ENCODE data around the gene CZIB.
"Not testable (repeated sequence)": the region's sequence is repeated elsewhere in the genome, so short reads cannot be mapped to it uniquely, and the experiment has no call there.

CZIB gene

GRCh38 chr1:53238197-53239155 is 18.0 kb upstream of the CZIB start, which contains the start of gene MAGOH:
TSS of gene MAGOH (minus strand) at chr1:53238518. CDS start at chr1:53238448, 70 bp downstream.
- DNase-seq = peak; percentile 94

DNA sequence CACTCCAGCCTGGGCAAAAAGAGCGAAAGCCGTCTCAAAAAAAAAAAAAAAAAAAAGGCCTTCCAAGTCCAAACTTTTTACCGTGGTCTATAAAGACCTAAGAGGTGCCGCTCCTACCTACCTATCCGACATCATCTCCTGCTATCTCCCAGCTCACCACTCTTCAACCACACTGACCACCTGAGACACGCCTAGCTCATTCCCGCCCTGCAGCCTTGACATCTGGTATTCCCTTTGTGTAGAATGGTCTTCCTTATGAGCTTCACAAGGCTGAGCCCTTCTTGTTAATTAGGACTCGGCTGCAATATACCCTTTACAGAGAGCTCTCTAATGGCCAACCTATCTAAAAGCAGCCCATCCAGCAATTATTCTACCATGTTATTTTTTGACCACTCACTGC is 17.2 kb upstream of the CZIB start:
- DNase-seq = no peak

DNA sequence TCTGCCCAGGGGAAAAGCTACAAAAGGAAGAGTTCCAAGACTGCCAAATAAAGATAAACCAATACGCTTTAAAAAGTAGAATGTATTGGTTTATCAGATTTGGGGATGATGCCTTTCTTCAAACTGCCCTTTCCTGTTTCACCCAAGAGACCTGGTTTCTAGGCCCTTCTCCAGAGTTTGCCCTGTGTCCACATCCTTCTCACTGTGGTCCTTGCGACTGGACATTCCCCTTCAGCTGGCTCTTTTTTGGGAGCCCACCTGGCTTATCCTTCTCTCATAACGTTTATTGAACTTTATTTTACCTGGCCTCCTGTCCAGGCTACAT is 490 bp upstream of the CZIB start:
- no peak for DNase-seq

DNA sequence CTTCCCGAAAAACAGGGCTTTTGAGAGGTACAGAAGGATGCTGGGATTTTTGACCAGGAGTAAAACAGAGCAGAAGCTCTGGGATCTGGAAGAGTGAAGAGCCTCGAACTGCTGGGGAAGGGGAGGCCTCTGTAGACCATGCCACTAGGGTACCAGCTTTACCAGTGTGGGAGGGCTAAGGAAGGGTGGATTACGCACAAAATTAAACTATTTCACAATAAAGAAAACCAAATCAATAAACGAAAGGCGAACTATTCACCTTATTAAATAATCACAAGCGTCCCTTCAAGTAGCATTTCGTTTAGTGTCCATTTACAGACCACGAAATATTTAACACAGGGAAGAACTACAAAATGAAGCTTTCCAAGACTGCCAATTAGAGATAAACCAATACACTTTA is 723 bp downstream of the CZIB start:
- DNase-seq = no peak

DNA sequence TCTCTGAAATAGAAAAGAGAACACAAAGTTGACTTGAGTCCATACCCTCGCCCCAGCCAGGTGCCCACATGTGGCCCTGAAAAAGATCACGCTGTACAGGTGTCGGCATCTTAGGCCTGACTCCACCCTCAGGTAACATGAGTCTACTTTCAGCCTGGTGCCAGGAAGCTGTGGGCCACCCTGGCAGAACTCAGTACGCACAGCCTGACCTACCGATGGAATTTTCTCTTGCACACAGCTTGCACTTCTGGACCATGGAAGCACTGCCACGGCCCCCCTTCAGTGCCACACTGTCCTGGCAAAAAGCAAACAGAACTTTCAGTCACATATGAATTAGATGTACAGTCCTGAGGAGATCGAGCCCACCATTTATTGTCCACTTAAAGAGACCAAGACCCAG is 2.2 kb downstream of the CZIB start:
- DNase-seq = no peak

DNA sequence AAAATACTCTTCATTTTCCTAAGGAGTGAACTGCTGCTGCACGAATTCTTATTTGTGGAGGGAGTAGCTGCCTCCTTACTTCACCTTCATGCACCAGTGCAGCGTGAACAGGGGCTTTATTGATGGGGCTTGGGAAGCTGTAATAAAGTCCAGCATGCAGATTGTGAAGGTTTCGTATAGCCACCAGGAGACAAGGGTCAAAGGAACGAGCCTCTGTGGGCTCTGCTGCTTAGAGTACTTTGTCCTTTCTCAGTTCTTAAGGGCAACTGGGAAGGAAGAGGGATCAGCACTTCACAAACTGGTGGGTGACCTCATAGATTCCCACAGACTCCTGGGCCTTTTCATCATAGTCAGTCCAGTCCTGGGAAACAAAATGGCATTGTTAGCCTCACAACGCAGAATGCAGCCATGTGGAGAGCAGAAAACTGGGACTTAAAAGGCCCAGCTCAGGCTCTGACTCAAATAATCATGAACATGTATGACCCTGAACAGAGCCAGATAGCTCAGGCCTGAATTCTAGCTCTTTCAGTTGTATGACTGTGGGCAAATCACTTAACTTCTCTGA is 6.0 kb downstream of the CZIB start:
- DNase-seq = no peak

GRCh38 chr1:53210954-53211353 is 9.5 kb downstream of the CZIB start:
- no peak for DNase-seq

DNA sequence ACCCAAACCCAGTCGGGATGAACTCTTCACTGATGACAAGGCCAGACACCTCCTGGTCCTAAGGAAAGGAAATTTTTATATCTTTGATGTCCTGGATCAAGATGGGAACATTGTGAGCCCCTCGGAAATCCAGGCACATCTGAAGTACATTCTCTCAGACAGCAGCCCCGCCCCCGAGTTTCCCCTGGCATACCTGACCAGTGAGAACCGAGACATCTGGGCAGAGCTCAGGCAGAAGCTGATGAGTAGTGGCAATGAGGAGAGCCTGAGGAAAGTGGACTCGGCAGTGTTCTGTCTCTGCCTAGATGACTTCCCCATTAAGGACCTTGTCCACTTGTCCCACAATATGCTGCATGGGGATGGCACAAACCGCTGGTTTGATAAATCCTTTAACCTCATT is 10.1 kb downstream of the CZIB start:
- no peak for DNase-seq

DNA sequence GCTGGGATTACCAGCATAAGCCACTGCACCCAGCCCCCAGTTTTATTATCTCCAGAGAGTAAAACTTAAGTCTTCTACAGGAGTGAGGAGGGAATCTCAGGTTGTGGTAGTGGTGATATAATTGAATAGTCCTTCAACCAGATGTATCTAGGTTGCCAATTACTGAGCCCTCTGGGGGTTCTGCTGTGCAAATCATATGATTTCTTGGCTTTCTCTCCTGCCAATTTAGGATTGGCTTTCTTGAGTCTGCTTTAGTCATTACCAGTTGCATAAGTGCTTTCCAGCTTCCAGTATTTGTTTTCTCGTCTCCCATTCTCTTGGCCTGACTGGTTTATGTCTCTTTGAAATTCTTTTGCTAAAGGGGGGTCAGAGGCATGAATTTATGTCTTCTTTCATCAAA is 12.7 kb downstream of the CZIB start:
- no peak for DNase-seq

DNA sequence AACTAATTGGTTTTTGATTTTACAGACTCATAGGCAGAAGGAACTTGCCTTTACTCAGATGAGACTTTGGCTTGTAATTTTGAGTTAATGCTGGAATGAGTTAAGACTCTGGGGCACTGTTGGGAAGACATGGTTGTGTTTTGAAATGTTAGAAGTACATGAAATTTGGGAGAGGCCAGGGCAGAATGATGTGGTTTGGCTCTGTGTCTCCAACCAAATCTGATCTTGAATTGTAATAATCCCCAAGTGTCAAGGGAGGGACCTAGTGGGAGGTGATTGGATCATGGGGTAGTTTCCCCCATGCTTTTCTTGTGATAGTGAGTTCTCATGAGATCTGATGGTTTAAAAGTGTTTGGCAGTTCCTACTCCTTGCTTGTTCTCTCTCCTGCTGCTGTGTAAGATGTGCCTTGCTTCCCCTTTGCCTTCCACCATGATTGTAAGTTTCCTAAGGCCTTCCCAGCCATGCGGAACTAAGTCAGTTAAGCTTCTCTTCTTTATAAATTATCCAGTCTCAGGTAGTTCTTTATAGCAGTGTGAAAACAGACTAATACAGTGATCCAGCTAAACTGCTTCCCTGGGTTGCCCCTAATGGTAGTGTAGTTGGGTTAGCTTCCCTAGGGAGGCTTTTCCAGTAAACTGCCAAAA is 13.6 kb downstream of the CZIB start:
- DNase-seq = no peak

GRCh38 chr1:53206083-53206685 is 14.2 kb downstream of the CZIB start:
- not testable (repeated sequence) for DNase-seq

DNA sequence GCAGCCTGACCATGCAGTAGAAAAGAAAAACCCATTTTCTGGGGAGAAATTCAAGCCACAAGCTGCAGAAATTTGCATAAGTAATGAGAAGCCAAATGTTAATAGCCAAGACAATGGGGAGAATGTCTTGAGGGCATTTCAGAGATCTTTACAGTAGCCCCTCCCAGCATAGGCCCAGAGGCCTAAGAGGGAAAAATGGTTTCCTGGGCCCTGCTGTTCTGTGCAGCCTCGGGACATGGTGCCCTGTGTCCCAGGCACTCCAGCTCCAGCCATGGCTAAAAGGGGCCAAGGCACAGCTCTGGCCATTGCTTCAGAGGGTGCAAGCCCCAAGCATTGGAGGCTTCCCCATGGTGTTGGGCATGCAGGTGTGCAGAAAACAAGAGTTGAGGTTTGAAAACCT is 14.9 kb downstream of the CZIB start:
- not testable (repeated sequence) for DNase-seq

- no peak for DNase-seq
Measured at GRCh38 chr1:53203466-53203865, 17.0 kb downstream of the CZIB start.

DNA sequence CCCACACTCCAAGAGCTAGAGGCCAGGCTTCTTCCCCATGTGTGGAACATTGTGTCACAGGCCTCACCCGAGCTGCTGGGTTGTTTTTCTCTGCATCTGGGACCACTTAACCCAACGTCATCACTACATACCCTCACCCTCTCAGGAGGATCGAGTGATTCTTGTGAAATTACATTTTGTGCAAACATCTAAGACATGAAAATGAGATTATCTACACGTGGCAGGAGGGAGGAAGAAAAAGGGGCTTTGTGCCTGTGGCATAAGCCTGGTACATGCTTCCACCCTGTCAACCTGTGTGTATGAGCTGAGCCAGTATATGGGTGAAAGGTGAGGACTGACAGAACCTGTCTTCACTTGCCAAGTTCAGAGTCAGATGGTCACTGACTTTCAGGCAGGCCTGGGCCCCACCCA is 22.2 kb downstream of the CZIB start:
- no peak for DNase-seq

DNA sequence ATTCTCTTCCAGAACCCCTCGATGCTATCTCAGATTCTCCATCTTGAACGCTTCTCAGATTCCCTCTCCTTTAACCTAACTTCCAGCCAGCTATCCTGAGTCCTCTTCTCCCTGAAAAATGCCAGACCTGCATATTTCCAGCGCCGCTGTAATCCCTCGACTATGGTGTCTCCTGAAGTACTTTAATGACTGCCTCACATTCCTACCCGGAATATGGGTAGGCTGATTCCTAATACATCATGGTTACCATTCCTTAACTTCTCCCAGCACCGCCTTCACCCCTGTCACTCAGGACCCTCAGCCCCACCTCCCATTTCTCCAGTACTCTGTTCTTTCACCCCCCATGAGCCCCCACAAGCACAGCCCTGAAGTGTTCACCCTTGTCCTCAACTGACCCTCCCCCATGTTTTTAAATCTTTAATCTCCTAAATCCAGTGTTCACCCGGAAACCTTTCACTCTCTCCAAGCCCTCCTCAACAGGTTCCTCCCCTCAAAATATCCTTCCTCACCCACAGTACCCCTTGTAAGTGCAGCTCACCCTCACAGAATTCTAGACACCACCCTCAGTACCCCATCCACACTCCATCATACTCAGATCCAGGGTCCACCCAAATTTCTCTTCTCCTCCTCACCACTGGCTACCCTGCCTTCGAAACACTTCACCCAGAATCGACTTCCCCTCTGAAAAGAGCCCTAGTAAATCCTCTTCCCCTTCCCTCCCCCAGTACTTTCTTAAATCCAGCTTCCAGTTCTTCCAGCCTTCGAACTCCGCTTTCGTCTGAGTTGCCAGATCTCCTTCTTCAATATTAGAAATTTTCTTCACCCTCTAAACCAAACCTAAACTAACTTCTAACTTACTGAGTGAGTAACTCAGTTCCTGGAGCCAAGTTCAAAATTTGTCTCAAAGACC is 22.9 kb downstream of the CZIB start:
- DNase-seq = no peak

DNA sequence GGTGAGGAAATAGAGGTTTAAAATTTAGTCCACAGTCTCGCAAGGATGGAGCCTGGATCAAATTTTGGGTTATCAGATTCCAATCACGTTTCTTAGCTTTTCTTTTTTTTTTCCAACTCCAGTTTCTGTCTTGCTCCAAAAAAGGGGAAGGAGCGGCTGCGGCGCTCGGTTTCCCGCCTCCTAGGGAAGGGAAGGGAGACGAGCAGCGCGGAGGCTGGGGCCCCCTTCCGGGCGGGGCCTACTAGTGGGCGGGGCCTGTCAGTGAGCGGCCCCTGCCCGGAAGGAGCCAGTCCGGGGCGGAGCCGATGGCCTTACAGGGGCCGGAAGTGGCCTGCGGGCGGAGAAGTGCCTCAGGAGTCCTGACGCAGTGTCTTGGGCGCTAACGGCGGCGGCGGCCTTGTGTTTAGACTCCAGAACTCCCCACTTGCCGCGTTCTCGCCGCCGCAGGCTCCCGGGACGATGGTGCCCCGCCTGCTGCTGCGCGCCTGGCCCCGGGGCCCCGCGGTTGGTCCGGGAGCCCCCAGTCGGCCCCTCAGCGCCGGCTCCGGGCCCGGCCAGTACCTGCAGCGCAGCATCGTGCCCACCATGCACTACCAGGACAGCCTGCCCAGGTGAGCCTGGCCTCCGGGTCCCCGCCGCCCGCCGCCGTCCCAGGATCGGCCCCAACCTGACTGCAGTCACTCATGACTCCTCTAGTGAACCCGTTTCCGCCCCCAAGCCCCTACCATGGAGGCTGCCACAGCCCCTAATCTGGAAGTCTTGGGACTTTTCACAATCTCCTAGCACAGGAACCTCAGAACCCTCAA is 23.7 kb downstream of the CZIB start, which contains the start of gene CPT2:
TSS of gene CPT2 (plus strand) at position 340 of the 806 bp plus-strand sequence. CDS start at position 460, 120 bp downstream.
- peak; percentile 96 for DNase-seq

DNA sequence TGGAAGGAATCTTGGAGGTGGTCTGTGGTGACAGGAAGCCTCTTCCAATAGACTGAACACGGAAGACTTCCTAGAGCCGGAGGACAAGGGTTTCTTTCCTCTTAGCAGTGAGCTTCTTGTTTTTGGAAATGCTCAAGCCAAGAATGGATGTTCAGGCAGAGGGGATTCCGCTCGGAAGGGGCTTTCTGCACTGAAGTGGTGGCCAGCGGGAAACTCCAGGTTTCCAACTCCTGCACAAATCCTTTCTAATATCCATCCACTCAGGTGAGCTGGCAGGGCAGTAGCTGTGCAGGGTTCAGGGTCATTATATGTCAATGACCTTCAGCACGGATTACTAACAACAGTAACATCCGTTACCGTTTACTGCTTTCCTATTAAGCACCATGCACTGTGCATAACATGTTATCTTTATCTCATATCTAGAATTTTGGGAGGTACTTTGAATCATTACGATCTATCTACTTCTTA is 24.4 kb downstream of the CZIB start:
- DNase-seq = no peak

- no peak for DNase-seq
Measured at GRCh38 chr1:53195246-53196016, 25.0 kb downstream of the CZIB start.

GRCh38 chr1:53190210-53190611 is 30.2 kb downstream of the CZIB start:
- no peak for DNase-seq

- DNase-seq = no peak
Measured at GRCh38 chr1:53189061-53189460, 31.4 kb downstream of the CZIB start.

Data from CD4-positive, alpha-beta T cell treated with Interleukin-6 for 4 hours (primary cell).